MM.1S (cell line): ENCODE results near the gene PVRIG.
"Not testable (repeated sequence)": the region's sequence is repeated elsewhere in the genome, so short reads cannot be mapped to it uniquely, and the experiment has no call there.

Experiments used
- DNase-seq: peaks from one replicate; pipeline ENCODE4 v3.0.0-alpha.2; 2015
- H2AFZ ChIP-seq: fragments of 300-600 bp; sonication (generic); 2 replicates; pipeline ENCODE4 v1.6.0; 2016; ENCODE audit warnings: antibody characterized with exemption, low read length
- H3F3A ChIP-seq: fragments of 300-600 bp; sonication (generic); 2 replicates; pipeline ENCODE4 v1.6.1; 2016; ENCODE audit warnings: mild to moderate bottlenecking, antibody characterized with exemption, low read length, moderate library complexity, mixed read lengths; ENCODE audit not compliant: insufficient read depth
- H3K27ac ChIP-seq: fragments of 300-600 bp; sonication (generic); 2 replicates; pipeline ENCODE4 v1.5.1; 2016; ENCODE audit warnings: mild to moderate bottlenecking, low read length
- H3K27me3 ChIP-seq: fragments of 300-600 bp; sonication (generic); replicated peaks from 2 replicates; pipeline ENCODE4 v1.6.0; 2016; ENCODE audit warnings: low read length; ENCODE audit not compliant: insufficient read depth
- H3K36me3 ChIP-seq: fragments of 300-600 bp; sonication (generic); replicated peaks from 2 replicates; pipeline ENCODE4 v1.6.1; 2016; ENCODE audit warnings: mild to moderate bottlenecking, low read length, mixed read lengths; ENCODE audit not compliant: insufficient read depth
- H3K4me1 ChIP-seq: fragments of 300-600 bp; sonication (generic); 2 replicates; pipeline ENCODE4 v1.6.1; 2016; ENCODE audit warnings: low read length, mixed read lengths
- H3K4me2 ChIP-seq: fragments of 300-600 bp; sonication (generic); 2 replicates; pipeline ENCODE4 v1.6.0; 2016; ENCODE audit warnings: low read depth, low read length
- H3K4me3 ChIP-seq: fragments of 300-600 bp; sonication (generic); 2 replicates; pipeline ENCODE4 v1.5.1; 2016; ENCODE audit warnings: low read length, mixed read lengths
- H3K79me2 ChIP-seq: fragments of 300-600 bp; sonication (generic); 2 replicates; pipeline ENCODE4 v1.6.1; 2016; ENCODE audit warnings: mixed run types, low read length, mixed read lengths
- H3K9ac ChIP-seq: fragments of 300-600 bp; sonication (generic); 2 replicates; pipeline ENCODE4 v1.6.1; 2016; ENCODE audit warnings: low read length, mixed read lengths
- H3K9me2 ChIP-seq: fragments of 300-600 bp; sonication (generic); replicated peaks from 2 replicates; pipeline ENCODE4 v1.6.1; 2016; ENCODE audit warnings: mild to moderate bottlenecking, low read length, mixed read lengths; ENCODE audit not compliant: insufficient read depth
- H3K9me3 ChIP-seq: fragments of 300-600 bp; sonication (generic); replicated peaks from 2 replicates; pipeline ENCODE4 v1.6.1; 2016; ENCODE audit warnings: mild to moderate bottlenecking, low read length, mixed read lengths; ENCODE audit not compliant: insufficient read depth
- H4K20me1 ChIP-seq: fragments of 300-600 bp; sonication (generic); 2 replicates; pipeline ENCODE4 v1.6.1; 2016; ENCODE audit warnings: mild to moderate bottlenecking, low read length, moderate library complexity, mixed read lengths; ENCODE audit not compliant: insufficient read depth

The PVRIG gene

DNA sequence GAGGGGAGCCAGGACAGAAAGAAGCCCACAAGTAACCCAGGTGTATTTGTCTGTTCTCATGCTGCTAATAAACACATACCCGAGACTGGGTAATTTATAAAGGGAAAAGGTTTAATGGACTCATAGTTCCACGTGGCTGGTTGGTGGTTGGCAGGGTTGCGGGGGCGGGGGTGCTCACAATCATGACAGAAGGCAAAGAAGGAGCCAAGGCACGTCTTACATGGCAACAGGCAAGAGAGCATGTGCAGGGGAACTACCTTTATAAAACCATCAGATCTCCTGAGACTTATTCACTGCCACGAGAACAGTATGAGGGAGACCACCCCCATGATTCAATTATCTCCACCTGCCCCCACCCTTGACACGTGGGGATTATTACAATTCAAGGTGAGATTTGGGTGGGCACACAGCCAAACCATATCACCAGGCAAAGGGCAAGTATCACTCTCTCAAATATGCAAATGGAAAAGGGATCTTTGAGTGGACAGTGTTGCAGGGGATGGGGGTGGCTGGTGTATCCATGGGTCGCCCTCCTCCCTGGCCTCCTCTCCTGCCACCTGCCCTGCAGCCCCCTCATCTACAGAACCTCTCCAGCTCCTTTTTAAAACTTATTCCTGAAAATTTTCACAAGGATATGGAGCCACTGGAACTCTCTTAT lies 15.0 kb downstream of the PVRIG start:
- H3K27ac ChIP-seq, H3F3A ChIP-seq, H2AFZ ChIP-seq, H3K9me3 ChIP-seq, H3K4me2 ChIP-seq, H3K79me2 ChIP-seq, H3K4me3 ChIP-seq, H3K36me3 ChIP-seq, H3K4me1 ChIP-seq, H3K9ac ChIP-seq, DNase-seq, H3K27me3 ChIP-seq, H3K9me2 ChIP-seq, H4K20me1 ChIP-seq: not testable (repeated sequence)

DNA sequence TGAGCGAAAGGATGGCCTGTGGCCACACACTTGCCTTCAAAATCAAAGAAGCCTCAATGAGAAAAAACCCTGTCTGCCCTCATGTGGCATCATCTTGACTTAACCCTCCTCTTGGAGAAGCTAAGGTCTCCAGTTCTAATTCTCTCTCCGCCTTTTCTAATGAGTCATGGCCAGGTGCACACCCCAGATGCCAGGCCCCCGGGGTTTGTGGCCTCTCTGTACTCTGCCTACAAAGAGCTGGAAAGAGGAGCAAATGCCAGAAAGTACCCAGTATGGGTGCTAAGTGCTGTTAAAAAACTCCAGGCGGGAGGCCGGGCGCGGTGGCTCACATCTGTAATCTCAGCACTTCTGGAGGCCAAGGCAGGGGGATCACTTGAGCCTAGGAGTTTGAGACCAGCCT lies 20.2 kb downstream of the PVRIG start:
- H3K4me2 ChIP-seq, H3K9me3 ChIP-seq, H3F3A ChIP-seq: not testable (repeated sequence)

DNA sequence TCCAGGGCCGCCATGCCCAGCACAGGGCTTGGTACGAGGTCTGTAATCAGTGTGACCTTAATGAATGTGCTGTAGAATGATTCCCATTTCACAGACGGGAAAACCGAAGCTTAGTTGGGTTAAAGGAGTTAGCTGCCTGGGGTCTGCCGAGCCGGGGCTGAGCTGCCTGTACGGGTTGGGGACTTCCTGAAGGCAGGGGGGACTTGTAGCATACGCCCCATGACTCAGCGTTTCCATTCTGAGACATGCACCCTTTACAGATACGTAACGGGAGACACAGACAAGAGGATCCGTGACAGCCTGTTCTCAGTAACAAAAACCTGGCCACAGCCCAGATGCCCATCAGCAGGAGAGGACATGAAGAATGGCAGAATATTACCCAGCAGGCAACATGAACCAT lies 23.6 kb downstream of the PVRIG start:
- H3K27ac ChIP-seq, H3K4me1 ChIP-seq, H3K79me2 ChIP-seq, H3K9me3 ChIP-seq, H4K20me1 ChIP-seq, DNase-seq, H3F3A ChIP-seq, H2AFZ ChIP-seq, H3K27me3 ChIP-seq, H3K4me3 ChIP-seq, H3K9me2 ChIP-seq, H3K9ac ChIP-seq, H3K4me2 ChIP-seq, H3K36me3 ChIP-seq: not testable (repeated sequence)

More for the DNA sequence above, 20.2 kb downstream of the PVRIG start:
- not testable (repeated sequence) for H4K20me1 ChIP-seq, H3K36me3 ChIP-seq, H3K4me1 ChIP-seq, H2AFZ ChIP-seq, H3K27me3 ChIP-seq, H3K9ac ChIP-seq, DNase-seq, H3K9me2 ChIP-seq, H3K27ac ChIP-seq, H3K4me3 ChIP-seq, H3K79me2 ChIP-seq

DNA sequence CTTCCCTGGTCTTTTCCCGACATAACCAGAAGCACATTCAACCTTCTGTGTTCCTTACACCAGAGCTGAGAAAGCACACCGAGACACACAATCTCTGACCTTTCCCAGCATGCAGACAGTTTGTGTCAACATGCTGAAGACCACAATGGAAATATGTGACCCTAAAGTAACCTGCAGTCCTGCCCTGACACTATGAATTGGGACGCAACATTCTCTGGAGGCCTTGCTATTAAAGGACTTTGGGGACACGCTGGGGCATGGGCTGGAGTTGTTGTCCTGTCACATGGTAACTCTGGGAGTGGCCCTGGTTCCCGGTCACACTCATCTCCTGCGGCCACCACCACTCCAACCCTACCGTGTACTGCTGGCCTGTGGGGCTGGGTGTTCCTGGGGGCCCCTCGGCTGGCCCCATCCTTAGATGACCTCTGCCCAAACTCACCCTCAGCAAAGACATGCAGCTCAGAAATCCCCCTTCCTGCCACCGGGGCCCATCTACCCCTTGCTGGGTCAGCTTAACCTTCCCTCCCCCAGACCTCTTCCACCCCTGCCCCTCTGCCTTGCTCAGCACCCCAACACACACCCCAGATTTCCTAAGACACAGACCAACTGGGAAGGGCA lies 25.3 kb downstream of the PVRIG start:
- H3K9me3 ChIP-seq, H3K27me3 ChIP-seq, H3K4me3 ChIP-seq, H2AFZ ChIP-seq, H3K9ac ChIP-seq, H3K27ac ChIP-seq, H4K20me1 ChIP-seq, H3K9me2 ChIP-seq, H3K79me2 ChIP-seq, H3K4me1 ChIP-seq, H3F3A ChIP-seq, H3K4me2 ChIP-seq, H3K36me3 ChIP-seq, DNase-seq: not testable (repeated sequence)

DNA sequence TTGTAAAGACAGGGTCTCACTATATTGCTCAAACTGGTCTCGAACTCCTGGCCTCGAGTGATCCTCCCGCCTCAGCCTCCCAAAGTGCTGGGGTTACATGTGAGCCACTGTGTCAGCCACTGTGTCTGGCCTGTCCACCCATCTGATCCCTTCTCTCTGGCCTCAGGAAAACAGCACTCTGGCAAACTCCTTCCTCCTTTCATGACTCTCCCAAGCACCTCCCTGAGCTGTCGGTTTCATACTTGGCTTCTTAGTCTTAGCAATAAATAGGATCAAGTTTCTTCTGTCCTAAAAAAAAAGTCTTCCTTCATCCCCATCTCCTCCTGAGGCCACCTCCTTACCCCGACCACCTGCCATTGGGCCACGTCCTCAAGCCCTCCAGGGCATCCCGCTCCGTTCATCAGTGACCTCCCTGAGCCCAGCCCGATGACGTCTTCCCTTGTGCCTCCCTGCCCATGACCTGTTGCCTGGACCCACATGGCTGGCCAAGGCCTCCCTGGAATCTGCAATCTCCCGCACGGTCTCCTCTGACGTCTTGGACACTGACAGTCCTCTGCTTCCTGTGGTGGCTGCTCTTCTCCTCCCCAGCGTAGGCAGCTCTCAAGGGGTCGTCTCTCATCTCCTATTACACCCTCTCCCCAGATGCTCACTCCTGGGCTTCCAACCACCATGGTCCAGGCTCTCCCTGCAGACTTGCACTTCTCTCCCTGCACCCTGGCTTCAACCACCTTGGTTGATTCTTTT lies 26.5 kb downstream of the PVRIG start:
- not testable (repeated sequence) for H3K9ac ChIP-seq, H3K4me2 ChIP-seq, DNase-seq, H3F3A ChIP-seq, H3K79me2 ChIP-seq, H3K4me3 ChIP-seq, H3K4me1 ChIP-seq, H3K9me3 ChIP-seq, H3K27ac ChIP-seq, H3K27me3 ChIP-seq, H2AFZ ChIP-seq, H4K20me1 ChIP-seq, H3K9me2 ChIP-seq, H3K36me3 ChIP-seq

DNA sequence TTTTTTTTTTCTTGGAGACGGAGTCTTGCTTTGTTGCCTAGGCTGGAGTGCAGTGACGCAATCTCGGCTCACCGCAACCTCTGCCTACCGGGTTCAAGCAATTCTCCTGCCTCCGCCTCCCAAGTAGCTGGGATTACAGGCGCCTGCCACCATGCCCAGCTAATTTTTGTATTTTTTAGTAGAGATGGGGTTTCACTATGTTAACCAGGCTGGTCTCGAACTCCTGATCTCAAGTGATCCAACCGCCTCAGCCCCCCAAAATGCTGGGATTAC lies 27.1 kb downstream of the PVRIG start:
- H3K4me3 ChIP-seq, H4K20me1 ChIP-seq, DNase-seq, H3K36me3 ChIP-seq, H3K4me1 ChIP-seq, H3K9me2 ChIP-seq, H3K9me3 ChIP-seq, H3K79me2 ChIP-seq, H3K27me3 ChIP-seq, H2AFZ ChIP-seq, H3K9ac ChIP-seq, H3K27ac ChIP-seq, H3F3A ChIP-seq, H3K4me2 ChIP-seq: not testable (repeated sequence)
